K562 (cell line): ENCODE data around the gene PIGV.

Source experiments
- CEBPB ChIP-seq: fragments of 450-650 bp; IDR thresholded peaks from 2 replicates; pipeline ENCODE4 v1.6.1; 2016; ENCODE audit warnings: missing genetic modification characterization, missing compliant biosample characterization
- JUN ChIP-seq, 2 experiments: sonication (generic) in 1 of 2; formaldehyde crosslinking in 1 of 2; IDR thresholded peaks; 2 replicates each; pipeline versions ENCODE4 v1.6.1 to v1.8.0; 2012 to 2022; ENCODE audit warnings: borderline replicate concordance in 2 of 2, mild to moderate bottlenecking in 2 of 2, improper control_type of control experiment in 1 of 2, low read depth in 1 of 2, low read length in 1 of 2, missing genetic modification reagents in 1 of 2
- KDM5B ChIP-seq: fragments of 200-600 bp; sonication (generic); IDR thresholded peaks from 2 replicates; pipeline ENCODE4 v1.6.1; 2012; ENCODE audit warnings: low read depth, mild to moderate bottlenecking, moderate library complexity, low read length, control low read depth, inconsistent platforms; ENCODE audit not compliant: insufficient replicate concordance
- MAFK ChIP-seq: IDR thresholded peaks from 2 replicates; pipeline ENCODE4 v1.6.1; 2011; ENCODE audit warnings: low read length, improper control_type of control experiment
- MAX ChIP-seq: sonication (generic); formaldehyde crosslinking; IDR thresholded peaks from 2 replicates; pipeline ENCODE4 v1.9.0; 2022; ENCODE audit warnings: mild to moderate bottlenecking, missing genetic modification reagents
- MXI1 ChIP-seq: IDR thresholded peaks from 2 replicates; pipeline ENCODE4 v1.6.1; 2011; ENCODE audit warnings: low read depth, mild to moderate bottlenecking, improper control_type of control experiment, low read length
- REST ChIP-seq, 2 experiments: fragments of 450-650 bp; formaldehyde crosslinking in 1 of 2; IDR thresholded peaks; 2 replicates each; pipeline versions ENCODE4 v1.4.0 to v1.6.1; 2014 to 2020; ENCODE audit warnings: mild to moderate bottlenecking in 2 of 2, borderline replicate concordance in 1 of 2, low read depth in 1 of 2
- ZC3H4 ChIP-seq: sonication (generic); formaldehyde crosslinking; IDR thresholded peaks from 2 replicates; pipeline ENCODE4 v1.9.0; 2021; ENCODE audit warnings: missing genetic modification reagents, borderline replicate concordance
- ZSCAN29 ChIP-seq: fragments of 450-650 bp; IDR thresholded peaks from 2 replicates; pipeline ENCODE4 v1.6.1; 2017
- TF ChIP-seq, protein P1 (sequence below), 2 experiments: fragments of 450-650 bp in 1 of 2; sonication (generic) in 1 of 2; formaldehyde crosslinking in 1 of 2; IDR thresholded peaks in 1 of 2; conservative IDR thresholded peaks in 1 of 2; 2 replicates each; pipeline versions ENCODE4 v1.6.1 to v1.8.1; 2016 to 2023; ENCODE audit warnings: mild to moderate bottlenecking in 2 of 2, moderate library complexity in 2 of 2, inconsistent platforms in 1 of 2, missing genetic modification reagents in 1 of 2

GRCh38 chr1:26792924-26793323, 5.2 kb downstream of the PIGV start:
- no peak for TF ChIP-seq ZC3H4 (CRISPR knock-in tag)
- no peak for TF ChIP-seq MAFK
- no peak for TF ChIP-seq REST (IDR thresholded peaks at IDR 0.05; ENCODE audit: borderline replicate concordance)
- TF ChIP-seq REST (CRISPR knock-in tag; IDR thresholded peaks at IDR 0.05; ENCODE audit: low read depth) = no peak
- no peak for TF ChIP-seq MXI1
- no peak for TF ChIP-seq KDM5B
- no peak for TF ChIP-seq MAX (CRISPR knock-in tag)
- no peak for TF ChIP-seq CEBPB (tag)
- TF ChIP-seq JUN (IDR thresholded peaks at IDR 0.05; ENCODE audit: borderline replicate concordance, low read depth, low read length) = no peak
- no peak for TF ChIP-seq JUN (CRISPR knock-in tag; IDR thresholded peaks at IDR 0.05; ENCODE audit: borderline replicate concordance)
- TF ChIP-seq, protein P1, sequence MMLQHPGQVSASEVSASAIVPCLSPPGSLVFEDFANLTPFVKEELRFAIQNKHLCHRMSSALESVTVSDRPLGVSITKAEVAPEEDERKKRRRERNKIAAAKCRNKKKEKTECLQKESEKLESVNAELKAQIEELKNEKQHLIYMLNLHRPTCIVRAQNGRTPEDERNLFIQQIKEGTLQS (IDR thresholded peaks at IDR 0.05) = no peak
- TF ChIP-seq, protein P1 (CRISPR knock-in tag; conservative IDR thresholded peaks at IDR 0.05) = no peak
- no peak for TF ChIP-seq ZSCAN29
